Measurements from ENCODE around the gene INPP4B.

INPP4B gene

GRCh38 chr4:142322996-142323395 lies 523.1 kb downstream of the INPP4B start:
- in situ Hi-C loops (cut with HindIII; ENCODE audit: low sequenced_read_pairs), result no loop called here

DNA sequence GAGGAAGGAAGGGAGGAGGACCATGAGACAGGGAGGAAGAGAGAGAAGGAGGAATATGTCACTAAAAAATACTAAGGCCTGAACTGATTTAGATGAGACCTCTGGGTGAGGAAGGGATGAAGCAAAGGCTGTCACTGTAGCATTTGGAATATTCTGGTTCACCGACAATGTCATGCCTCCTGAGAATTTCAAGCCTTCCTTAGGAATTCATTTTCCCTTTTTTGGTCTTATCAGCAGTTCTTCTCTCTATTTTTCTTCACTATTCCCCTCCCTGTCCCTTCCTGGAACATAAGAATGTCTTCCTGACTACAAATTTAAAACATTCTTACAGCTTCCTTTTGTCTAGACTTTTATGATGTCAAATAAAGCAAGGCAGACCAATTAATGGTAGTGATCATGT lies 527.8 kb downstream of the INPP4B start:
- in situ Hi-C loops (cut with HindIII; ENCODE audit: low sequenced_read_pairs), result no loop called here

- in situ Hi-C loops (cut with HindIII; ENCODE audit: low sequenced_read_pairs), result no loop called here
Observed at GRCh38 chr4:142316913-142317312, 529.2 kb downstream of the INPP4B start.

DNA sequence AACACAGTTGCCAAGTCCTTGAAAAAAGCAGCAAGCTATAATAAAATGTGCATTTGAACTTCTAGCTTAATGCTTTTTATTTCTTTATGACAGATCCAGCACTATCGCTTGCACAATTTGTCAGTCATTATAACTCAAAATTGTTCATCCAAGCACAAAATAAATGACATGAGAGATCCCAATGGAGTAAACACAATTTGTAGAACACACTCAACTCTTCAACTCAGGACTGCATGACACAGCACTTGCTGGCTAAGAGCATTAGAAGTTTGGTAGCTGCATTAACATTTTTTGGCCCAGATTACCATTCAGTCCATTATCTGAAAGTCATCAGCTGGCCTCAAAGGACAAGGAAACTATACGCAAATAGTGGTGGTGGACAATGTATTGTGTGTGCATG lies 530.1 kb downstream of the INPP4B start:
- in situ Hi-C loops (cut with HindIII; ENCODE audit: low sequenced_read_pairs), result no loop called here

GRCh38 chr4:142314686-142315085 lies 531.4 kb downstream of the INPP4B start:
- in situ Hi-C loops (cut with HindIII; ENCODE audit: low sequenced_read_pairs), result no loop called here

GRCh38 chr4:142314247-142314646 lies 531.9 kb downstream of the INPP4B start:
- in situ Hi-C loops (cut with HindIII; ENCODE audit: low sequenced_read_pairs), result no loop called here

DNA sequence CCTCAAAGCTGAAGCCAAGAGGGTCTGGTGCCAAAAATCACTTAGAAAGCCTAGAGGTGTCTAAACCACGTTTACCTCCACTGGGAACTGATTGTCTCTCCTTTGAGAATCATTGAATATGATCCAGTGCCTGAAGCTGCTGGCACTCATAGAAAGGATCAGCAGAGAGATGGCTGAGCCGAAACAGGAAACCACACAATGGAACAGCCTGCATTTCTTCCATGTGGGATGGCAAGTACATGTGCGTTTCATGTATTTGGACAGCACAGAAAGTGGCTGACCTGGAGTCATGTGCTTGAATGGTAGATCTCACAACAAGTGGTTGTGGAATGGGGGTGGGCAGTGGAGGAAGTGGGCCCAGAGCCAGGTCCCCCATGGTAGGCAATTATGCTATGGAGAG lies 533.7 kb downstream of the INPP4B start:
- in situ Hi-C loops (cut with HindIII; ENCODE audit: low sequenced_read_pairs), result no loop called here

DNA sequence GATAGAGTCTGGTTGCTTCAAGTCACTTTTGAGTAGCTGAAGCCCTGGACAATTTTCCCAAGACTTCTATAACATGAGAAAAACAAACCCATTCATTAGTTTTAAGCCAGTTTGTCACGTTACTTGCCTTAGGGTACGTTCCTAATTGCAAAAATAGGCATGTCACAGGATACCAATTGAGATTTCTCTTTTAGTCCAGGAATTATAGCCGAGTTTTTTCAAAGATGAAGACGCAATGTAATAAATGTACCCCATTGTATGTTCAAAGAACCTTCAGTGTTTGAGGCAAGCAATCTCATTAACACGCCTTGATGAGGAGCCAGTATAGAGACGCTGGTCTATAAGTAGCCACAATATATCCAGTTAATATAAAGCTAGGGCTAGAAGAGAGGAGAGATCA lies 534.2 kb downstream of the INPP4B start:
- in situ Hi-C loops (cut with HindIII; ENCODE audit: low sequenced_read_pairs), result no loop called here

- in situ Hi-C loops (cut with HindIII; ENCODE audit: low sequenced_read_pairs), result no loop called here
Observed at GRCh38 chr4:142309772-142310171, 536.3 kb downstream of the INPP4B start.

DNA sequence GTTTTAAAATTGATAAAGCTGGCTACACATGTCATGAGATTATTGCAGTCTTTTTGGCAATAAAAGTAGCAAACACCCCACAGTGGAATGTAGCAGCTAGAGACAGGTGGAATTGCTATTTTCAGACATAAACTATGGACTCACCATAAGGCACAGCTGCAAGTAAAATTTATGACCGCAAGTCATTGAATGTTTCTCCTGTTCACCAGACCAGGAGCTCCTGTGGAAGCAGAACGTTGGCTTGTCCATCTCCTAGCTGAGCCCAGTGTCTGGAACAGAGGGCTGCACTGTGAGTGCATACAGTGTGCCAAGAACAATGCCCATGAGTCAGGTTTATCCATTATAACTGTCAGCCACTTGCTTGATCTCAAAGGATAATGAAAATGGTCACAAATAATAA lies 538.2 kb downstream of the INPP4B start:
- in situ Hi-C loops (cut with HindIII; ENCODE audit: low sequenced_read_pairs), result no loop called here

DNA sequence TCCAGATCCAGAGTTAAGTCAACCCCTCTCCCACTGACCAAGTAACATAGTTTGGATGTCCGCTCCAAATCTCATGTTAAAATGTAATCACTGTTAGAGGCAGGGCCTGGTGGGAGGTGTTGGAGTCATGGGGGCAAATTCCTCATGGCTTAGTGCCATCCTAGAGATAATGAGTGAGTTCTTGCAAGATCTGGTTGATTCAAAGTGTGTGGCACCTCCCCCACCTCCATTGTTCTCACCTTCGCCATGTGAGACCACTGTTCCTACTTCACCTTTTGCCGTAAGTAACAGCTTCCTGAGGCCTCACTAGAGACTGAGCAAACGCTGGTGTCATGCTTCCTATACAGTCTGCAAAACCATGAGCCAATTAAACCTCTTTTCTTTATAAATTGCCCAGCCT lies 548.8 kb downstream of the INPP4B start:
- in situ Hi-C loops (cut with HindIII; ENCODE audit: low sequenced_read_pairs), result no loop called here

GRCh38 chr4:142293536-142293935 lies 552.6 kb downstream of the INPP4B start:
- in situ Hi-C loops (cut with HindIII; ENCODE audit: low sequenced_read_pairs), result no loop called here

DNA sequence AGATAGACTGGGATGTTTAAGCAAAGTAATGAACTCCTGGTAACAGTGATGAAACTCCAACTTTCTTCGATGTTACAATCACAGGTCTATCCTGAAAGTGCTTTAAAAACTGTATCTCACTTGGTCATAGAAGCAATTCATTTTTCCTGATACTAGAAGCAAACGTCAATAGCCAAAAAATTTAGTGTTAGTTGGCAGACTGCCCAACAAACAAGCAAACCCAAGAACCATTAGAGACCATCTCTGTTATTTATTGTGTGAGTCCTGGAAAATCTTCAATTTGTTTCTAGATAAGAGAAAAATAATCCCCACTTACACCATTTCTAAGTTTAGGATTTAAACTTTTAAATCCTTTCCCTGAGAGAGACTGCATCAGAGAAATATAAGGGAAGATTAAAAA lies 553.9 kb downstream of the INPP4B start:
- in situ Hi-C loops (cut with HindIII; ENCODE audit: low sequenced_read_pairs), result no loop called here

- in situ Hi-C loops (cut with HindIII; ENCODE audit: low sequenced_read_pairs), result no loop called here
Observed at GRCh38 chr4:142291299-142292050, 554.6 kb downstream of the INPP4B start.

DNA sequence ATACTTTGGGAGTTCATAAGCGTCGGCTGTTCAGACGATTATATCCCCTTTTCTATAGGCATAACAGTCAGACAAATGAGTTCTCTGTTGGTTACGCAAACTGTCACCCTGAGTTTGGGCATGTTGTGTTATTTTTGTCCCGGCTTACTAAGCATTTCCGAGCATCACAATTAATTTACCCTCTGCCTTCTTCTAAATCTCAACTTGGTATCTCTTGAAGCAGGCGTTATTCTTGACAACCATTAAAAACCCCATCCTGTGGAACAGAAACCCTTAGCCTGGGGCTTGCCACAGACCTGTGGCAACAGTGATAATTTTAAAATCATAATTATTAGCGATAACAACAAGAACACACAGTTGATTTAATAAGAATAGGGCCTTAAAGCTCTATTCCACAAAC lies 558.7 kb downstream of the INPP4B start:
- in situ Hi-C loops (cut with HindIII; ENCODE audit: low sequenced_read_pairs), result no loop called here

- in situ Hi-C loops (cut with HindIII; ENCODE audit: low sequenced_read_pairs), result no loop called here
Observed at GRCh38 chr4:142285222-142285583, 560.9 kb downstream of the INPP4B start.

GRCh38 chr4:142284402-142285221 lies 561.5 kb downstream of the INPP4B start:
- in situ Hi-C loops (cut with HindIII; ENCODE audit: low sequenced_read_pairs), result no loop called here

DNA sequence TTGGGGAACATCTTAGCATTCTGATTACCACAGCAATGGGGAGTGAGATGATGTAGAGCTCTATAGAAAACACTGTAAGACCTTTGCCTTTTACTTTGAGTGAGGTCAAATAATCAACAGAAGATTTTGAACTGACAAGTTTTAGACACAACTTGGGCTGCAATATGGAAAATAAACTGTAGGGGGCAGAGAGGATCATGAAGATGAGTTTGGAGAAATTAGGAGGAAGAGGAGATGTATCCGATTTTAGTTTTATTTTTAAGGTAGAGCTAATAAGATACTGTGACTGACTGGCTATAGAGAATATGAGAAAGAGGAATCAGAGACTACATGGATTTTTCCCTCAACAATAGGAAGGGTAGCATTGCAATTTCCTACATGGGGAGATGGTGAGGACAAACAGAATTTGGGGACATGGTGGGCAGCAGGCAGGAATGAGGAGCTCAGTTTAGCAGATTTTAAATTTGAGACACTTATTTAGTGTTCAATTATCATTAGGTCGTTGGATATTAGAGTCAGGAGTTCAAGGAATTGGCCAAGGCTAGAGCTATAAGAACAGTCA lies 563.1 kb downstream of the INPP4B start:
- in situ Hi-C loops (cut with HindIII; ENCODE audit: low sequenced_read_pairs), result no loop called here

DNA sequence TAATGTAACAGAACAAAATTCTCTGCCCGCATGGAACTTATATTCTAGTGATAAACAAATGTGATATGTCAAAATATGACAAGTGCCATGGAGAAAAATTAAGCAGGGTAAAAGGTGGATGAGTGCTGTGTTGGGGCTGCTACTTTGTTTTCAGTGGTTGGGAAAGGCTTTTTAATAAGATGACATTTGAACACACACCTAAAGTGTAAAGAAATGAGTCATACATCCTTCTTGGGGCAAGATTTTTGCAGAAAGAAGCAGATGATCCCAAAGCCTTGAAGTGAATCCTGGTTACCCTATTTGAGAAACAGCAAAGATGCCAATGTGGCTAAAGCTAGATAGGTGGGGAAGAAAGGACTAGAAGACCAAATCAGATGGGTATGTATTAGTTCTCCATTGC lies 564.1 kb downstream of the INPP4B start:
- in situ Hi-C loops (cut with HindIII; ENCODE audit: low sequenced_read_pairs), result no loop called here

- in situ Hi-C loops (cut with HindIII; ENCODE audit: low sequenced_read_pairs), result no loop called here
Observed at GRCh38 chr4:142278663-142279062, 567.4 kb downstream of the INPP4B start.

GRCh38 chr4:142278171-142278570 lies 567.9 kb downstream of the INPP4B start:
- in situ Hi-C loops (cut with HindIII; ENCODE audit: low sequenced_read_pairs), result no loop called here

GRCh38 chr4:142274137-142274536 lies 572.0 kb downstream of the INPP4B start:
- in situ Hi-C loops (cut with HindIII; ENCODE audit: low sequenced_read_pairs), result no loop called here
